ENCODE data around the gene GMDS.

GMDS gene

GRCh38 chr6:2245103-2245876, at the start of gene GMDS:
GMDS (minus strand) TSS chr6:2245605.
- H3K4me3 Mint-ChIP-seq, result peak within 1 kb of the TSS; percentile 90
- H3K9me3 Mint-ChIP-seq, result no peaks in the 10 kb centered on the region
- H3K27me3 Mint-ChIP-seq (ENCODE audit: low read depth), result no peaks in the 10 kb centered on the region
- peaks cover 14% of the 10 kb centered on the region for H3K36me3 Mint-ChIP-seq (ENCODE audit: low read depth)
- H3K4me1 Mint-ChIP-seq (ENCODE audit: low read depth), result peaks cover 43% of the 10 kb centered on the region
- H3K27ac Mint-ChIP-seq, result peak within 1 kb of the TSS; percentile 94

- Mint-ChIP-seq H3K27ac (no peak overlapping the region), H3K27me3 (ENCODE audit: low read depth) (no peaks in the 10 kb centered on the region), H3K36me3 (ENCODE audit: low read depth) (peaks cover 28% of the 10 kb centered on the region), H3K4me3 (no peak overlapping the region), H3K9me3 (peaks cover 74% of the 10 kb centered on the region), H3K4me1 (ENCODE audit: low read depth) (no peaks in the 10 kb centered on the region)
Observed at GRCh38 chr6:2285510-2285909, 40.1 kb upstream of the GMDS start.

GRCh38 chr6:2275892-2276242, 30.5 kb upstream of the GMDS start:
- Mint-ChIP-seq H3K4me1 (ENCODE audit: low read depth) (no peaks in the 10 kb centered on the region), H3K4me3 (no peak overlapping the region), H3K9me3 (peaks cover 22% of the 10 kb centered on the region), H3K27me3 (ENCODE audit: low read depth) (no peaks in the 10 kb centered on the region), H3K27ac (no peak overlapping the region), H3K36me3 (ENCODE audit: low read depth) (peaks cover 25% of the 10 kb centered on the region)

- H3K4me1 Mint-ChIP-seq (ENCODE audit: low read depth), result no peaks in the 10 kb centered on the region
- no peaks in the 10 kb centered on the region for H3K27me3 Mint-ChIP-seq (ENCODE audit: low read depth)
- H3K36me3 Mint-ChIP-seq (ENCODE audit: low read depth), result peaks cover 23% of the 10 kb centered on the region
- no peak overlapping the region for H3K4me3 Mint-ChIP-seq
- no peak overlapping the region for H3K27ac Mint-ChIP-seq
- peaks cover 15% of the 10 kb centered on the region for H3K9me3 Mint-ChIP-seq
Observed at GRCh38 chr6:2274981-2275891, 29.8 kb upstream of the GMDS start.

GRCh38 chr6:2272696-2273095, 27.3 kb upstream of the GMDS start:
- Mint-ChIP-seq H3K4me3 (no peak overlapping the region), H3K4me1 (ENCODE audit: low read depth) (no peaks in the 10 kb centered on the region), H3K9me3 (no peaks in the 10 kb centered on the region), H3K27ac (no peak overlapping the region), H3K27me3 (ENCODE audit: low read depth) (no peaks in the 10 kb centered on the region), H3K36me3 (ENCODE audit: low read depth) (peaks cover 17% of the 10 kb centered on the region)

- no peaks in the 10 kb centered on the region for H3K27me3 Mint-ChIP-seq (ENCODE audit: low read depth)
- peaks cover 21% of the 10 kb centered on the region for H3K36me3 Mint-ChIP-seq (ENCODE audit: low read depth)
- no peak overlapping the region for H3K27ac Mint-ChIP-seq
- no peak overlapping the region for H3K4me3 Mint-ChIP-seq
- no peaks in the 10 kb centered on the region for H3K4me1 Mint-ChIP-seq (ENCODE audit: low read depth)
- H3K9me3 Mint-ChIP-seq, result no peaks in the 10 kb centered on the region
Observed at GRCh38 chr6:2270054-2270453, 24.6 kb upstream of the GMDS start.

- Mint-ChIP-seq H3K36me3 (ENCODE audit: low read depth) (peaks cover 13% of the 10 kb centered on the region), H3K9me3 (no peaks in the 10 kb centered on the region), H3K27ac (no peak overlapping the region), H3K4me3 (no peak overlapping the region), H3K27me3 (ENCODE audit: low read depth) (no peaks in the 10 kb centered on the region), H3K4me1 (ENCODE audit: low read depth) (no peaks in the 10 kb centered on the region)
Observed at GRCh38 chr6:2266841-2267240, 21.4 kb upstream of the GMDS start.

GRCh38 chr6:2266031-2266795, 20.8 kb upstream of the GMDS start:
- Mint-ChIP-seq H3K36me3 (ENCODE audit: low read depth) (peaks cover 13% of the 10 kb centered on the region), H3K9me3 (no peaks in the 10 kb centered on the region), H3K27me3 (ENCODE audit: low read depth) (no peaks in the 10 kb centered on the region), H3K4me1 (ENCODE audit: low read depth) (no peaks in the 10 kb centered on the region), H3K27ac (no peak overlapping the region), H3K4me3 (no peak overlapping the region)

- peaks cover 11% of the 10 kb centered on the region for H3K36me3 Mint-ChIP-seq (ENCODE audit: low read depth)
- no peak overlapping the region for H3K27ac Mint-ChIP-seq
- no peaks in the 10 kb centered on the region for H3K9me3 Mint-ChIP-seq
- H3K27me3 Mint-ChIP-seq (ENCODE audit: low read depth), result no peaks in the 10 kb centered on the region
- no peaks in the 10 kb centered on the region for H3K4me1 Mint-ChIP-seq (ENCODE audit: low read depth)
- no peak overlapping the region for H3K4me3 Mint-ChIP-seq
Observed at GRCh38 chr6:2264932-2265331, 19.5 kb upstream of the GMDS start.

GRCh38 chr6:2263896-2264295, 18.5 kb upstream of the GMDS start:
- Mint-ChIP-seq H3K9me3 (no peaks in the 10 kb centered on the region), H3K4me3 (no peak overlapping the region), H3K27me3 (ENCODE audit: low read depth) (no peaks in the 10 kb centered on the region), H3K27ac (no peak overlapping the region), H3K36me3 (ENCODE audit: low read depth) (peaks cover 9% of the 10 kb centered on the region), H3K4me1 (ENCODE audit: low read depth) (no peaks in the 10 kb centered on the region)

- Mint-ChIP-seq H3K9me3 (peaks cover 17% of the 10 kb centered on the region), H3K4me3 (no peak overlapping the region), H3K27me3 (ENCODE audit: low read depth) (no peaks in the 10 kb centered on the region), H3K36me3 (ENCODE audit: low read depth) (peaks cover 30% of the 10 kb centered on the region), H3K27ac (no peak overlapping the region), H3K4me1 (ENCODE audit: low read depth) (no peaks in the 10 kb centered on the region)
Observed at GRCh38 chr6:2259574-2259973, 14.2 kb upstream of the GMDS start.

GRCh38 chr6:2259002-2259494, 13.6 kb upstream of the GMDS start:
- no peak overlapping the region for H3K4me3 Mint-ChIP-seq

GRCh38 chr6:2258112-2258511, 12.7 kb upstream of the GMDS start:
- no peaks in the 10 kb centered on the region for H3K4me1 Mint-ChIP-seq (ENCODE audit: low read depth)
- no peak overlapping the region for H3K4me3 Mint-ChIP-seq
- no peaks in the 10 kb centered on the region for H3K27me3 Mint-ChIP-seq (ENCODE audit: low read depth)
- no peak overlapping the region for H3K27ac Mint-ChIP-seq
- peaks cover 39% of the 10 kb centered on the region for H3K36me3 Mint-ChIP-seq (ENCODE audit: low read depth)
- H3K9me3 Mint-ChIP-seq, result peaks cover 17% of the 10 kb centered on the region

More at GRCh38 chr6:2259002-2259494, 13.6 kb upstream of the GMDS start:
- H3K9me3 Mint-ChIP-seq, result peaks cover 17% of the 10 kb centered on the region
- no peaks in the 10 kb centered on the region for H3K27me3 Mint-ChIP-seq (ENCODE audit: low read depth)
- peaks cover 32% of the 10 kb centered on the region for H3K36me3 Mint-ChIP-seq (ENCODE audit: low read depth)
- H3K27ac Mint-ChIP-seq, result no peak overlapping the region
- H3K4me1 Mint-ChIP-seq (ENCODE audit: low read depth), result no peaks in the 10 kb centered on the region

- Mint-ChIP-seq H3K27me3 (ENCODE audit: low read depth) (no peaks in the 10 kb centered on the region), H3K36me3 (ENCODE audit: low read depth) (peaks cover 41% of the 10 kb centered on the region), H3K4me1 (ENCODE audit: low read depth) (no peaks in the 10 kb centered on the region), H3K9me3 (peaks cover 17% of the 10 kb centered on the region), H3K27ac (no peak overlapping the region), H3K4me3 (no peak overlapping the region)
Observed at GRCh38 chr6:2257363-2257762, 12.0 kb upstream of the GMDS start.
